ENCODE measurements around the gene TNFSF13. TPM values are rescaled to one million over a fixed set of nuclear protein-coding genes. Genes with fewer than 3 reads are reported as not detected.
A peak's percentile ranks its signal among the peaks of the same experiment; 100 is the strongest.

The TNFSF13 gene
- total and polyA plus RNA-seq, 2 donors (not counting 1 experiment from before 2014, with no cell fraction given), result 14.7 to 20.2 TPM

DNA sequence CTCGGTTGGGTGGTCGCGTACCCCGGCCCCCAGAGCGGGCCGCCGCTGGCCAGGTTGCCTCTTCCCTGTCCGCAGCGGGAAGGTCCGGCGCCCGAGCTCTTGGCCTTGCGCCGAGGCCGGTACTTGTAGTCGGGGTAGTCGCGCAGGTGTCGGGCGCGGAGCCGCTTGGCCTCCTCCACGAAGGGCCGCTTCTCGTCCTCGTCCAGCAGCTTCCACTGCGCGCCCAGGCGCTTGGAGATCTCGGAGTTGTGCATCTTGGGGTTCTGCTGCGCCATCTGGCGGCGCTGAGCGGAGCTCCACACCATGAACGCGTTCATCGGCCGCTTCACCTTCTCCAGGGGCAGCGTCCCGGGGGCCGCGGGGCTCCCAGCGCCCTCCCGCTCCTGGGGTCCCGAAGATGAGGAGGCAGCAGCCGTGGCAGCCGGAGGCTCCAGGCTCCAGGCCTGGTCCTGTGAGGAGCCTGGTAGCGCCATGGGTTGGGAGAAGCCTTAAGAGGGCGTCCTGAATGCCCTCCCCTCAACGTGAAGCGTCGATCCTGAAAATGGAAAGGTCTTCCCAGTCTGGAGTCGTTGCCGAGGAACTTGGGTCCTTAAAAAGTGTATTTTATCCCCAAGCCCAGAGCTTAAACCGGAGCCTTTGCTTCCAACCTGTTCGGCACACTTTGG lies 30.8 kb downstream of the TNFSF13 start:
- Mint-ChIP-seq H3K27ac (no peak overlapping the region), H3K4me1 (peaks cover 10% of the 10 kb centered on the region), H3K27me3 (no peaks in the 10 kb centered on the region), H3K9me3 (ENCODE audit: insufficient read depth) (no peaks in the 10 kb centered on the region), H3K4me3 (no peak overlapping the region)
- ChIA-PET CTCF (interaction anchor here (0.6 to 7.9 kb wide), 41 partner anchors 9 to 544 kb away, joined by 3 to 111 read pairs (median 5); partner anchors contain the start of genes ACAP1, CD68, FXR2 and KCTD11), POLR2A (interaction anchor here (1.0 to 1.2 kb wide), 2 partner anchors 15 to 75 kb away, joined by 3 to 4 read pairs; no protein-coding TSS in a partner anchor)
- Histone ChIP-seq H3K4me3 (ENCODE audit: control extremely low read depth in 1 of 5, extremely low read depth in 1 of 5, insufficient read depth in 1 of 5, low read depth in 2 of 5, low read length in 4 of 5) (no peak overlapping the region), H3K27me3 (replicated peaks in 1 of 4; ENCODE audit: control extremely low read depth in 1 of 4, control insufficient read depth in 3 of 4, insufficient read depth in 4 of 4, low read length in 3 of 4) (no peaks in the 10 kb centered on the region), H2AFZ (ENCODE audit: insufficient read depth, low read depth, low read length, poor library complexity, severe bottlenecking) (peak overlapping the region; percentile 40), H3K9ac (ENCODE audit: low read length) (no peak overlapping the region), H3K27ac (ENCODE audit: low read length in 2 of 2) (no peak overlapping the region), H3K4me2 (replicated peaks; ENCODE audit: low read depth, low read length, poor library complexity, severe bottlenecking) (peak overlapping the region; percentile 43), H3K4me1 (ENCODE audit: control insufficient read depth in 2 of 2, insufficient read depth in 2 of 2, low read length in 2 of 2) (peaks cover 7 to 21% of the 10 kb centered on the region in 2 donors), H3K36me3 (replicated peaks in 1 of 2; ENCODE audit: control extremely low read depth in 1 of 2, control insufficient read depth in 1 of 2, extremely low read depth in 1 of 2, insufficient read depth in 2 of 2, low read length in 1 of 2) (peaks cover 0 to 49% of the 10 kb centered on the region in 2 experiments), H3K9me3 (ENCODE audit: control extremely low read depth in 1 of 3, control insufficient read depth in 2 of 3, insufficient read depth in 1 of 3, low read length in 2 of 3) (no peaks in the 10 kb centered on the region), H3K79me2 (ENCODE audit: control insufficient read depth, insufficient read depth, low read length) (peaks cover 17% of the 10 kb centered on the region), H4K20me1 (ENCODE audit: control insufficient read depth, insufficient read depth, low read length, poor library complexity, severe bottlenecking) (no peaks in the 10 kb centered on the region)
- ATAC-seq (ENCODE audit: low read depth) (peak; percentile 86), DNase-seq (peak; percentile 84)
- TF ChIP-seq EZH2 (IDR thresholded peaks at IDR 0.05; ENCODE audit: borderline replicate concordance, insufficient read depth, low read depth, low read length, poor library complexity, severe bottlenecking), result no peak
- TF ChIP-seq CTCF (IDR thresholded peaks at IDR 0.05), result peak; percentile 91
- intact Hi-C loops (cut with micrococcal nuclease), result loop anchor here (1.0 to 10.0 kb wide), 4 partner anchors 75 to 545 kb away; partner anchors contain the start of gene SLC16A11
- 43% methylated on average over 56 of the region's 56 CpGs for WGBS (ENCODE audit: insufficient coverage)
